Nephron progenitor cell (in vitro differentiated cells): Measurements from ENCODE around the gene NETO1.

ENCODE experiments used
- DNase-seq: peaks from one replicate; pipeline ENCODE4 v3.0.0; 2021
- H3K27ac Mint-ChIP-seq: 2 replicates; pipeline ENCODE4 v1.8.0; 2021; ENCODE audit warnings: mild to moderate bottlenecking, moderate library complexity, mixed read lengths
- H3K27me3 Mint-ChIP-seq: 2 replicates; pipeline ENCODE4 v1.8.0; 2021; ENCODE audit warnings: mild to moderate bottlenecking, low read depth, mixed read lengths; ENCODE audit not compliant: poor library complexity
- H3K36me3 Mint-ChIP-seq: 2 replicates; pipeline ENCODE4 v1.8.0; 2021; ENCODE audit warnings: low read depth, mixed read lengths
- H3K4me1 Mint-ChIP-seq: 2 replicates; pipeline ENCODE4 v1.8.0; 2021; ENCODE audit warnings: mixed read lengths
- H3K4me3 Mint-ChIP-seq: 2 replicates; pipeline ENCODE4 v1.8.0; 2021; ENCODE audit warnings: mild to moderate bottlenecking, moderate library complexity, mixed read lengths
- H3K9me3 Mint-ChIP-seq: 2 replicates; pipeline ENCODE4 v1.8.0; 2021; ENCODE audit warnings: mild to moderate bottlenecking, moderate library complexity, mixed read lengths
- CTCF ChIP-seq: fragments of 200-600 bp; sonication (generic); IDR thresholded peaks from 2 replicates; pipeline ENCODE4 v1.5.0; 2021; ENCODE audit warnings: antibody characterized with exemption

Gene NETO1

GRCh38 chr18:72823345-72823744 lies 44.4 kb downstream of the NETO1 start:
- no peaks in the 10 kb centered on the region for H3K9me3 Mint-ChIP-seq
- no peak for TF ChIP-seq CTCF
- H3K27ac Mint-ChIP-seq, result no peak overlapping the region
- H3K4me3 Mint-ChIP-seq, result no peak overlapping the region
- DNase-seq, result no peak
- H3K27me3 Mint-ChIP-seq, result peaks cover 8% of the 10 kb centered on the region
- H3K36me3 Mint-ChIP-seq, result no peaks in the 10 kb centered on the region
- no peaks in the 10 kb centered on the region for H3K4me1 Mint-ChIP-seq

DNA sequence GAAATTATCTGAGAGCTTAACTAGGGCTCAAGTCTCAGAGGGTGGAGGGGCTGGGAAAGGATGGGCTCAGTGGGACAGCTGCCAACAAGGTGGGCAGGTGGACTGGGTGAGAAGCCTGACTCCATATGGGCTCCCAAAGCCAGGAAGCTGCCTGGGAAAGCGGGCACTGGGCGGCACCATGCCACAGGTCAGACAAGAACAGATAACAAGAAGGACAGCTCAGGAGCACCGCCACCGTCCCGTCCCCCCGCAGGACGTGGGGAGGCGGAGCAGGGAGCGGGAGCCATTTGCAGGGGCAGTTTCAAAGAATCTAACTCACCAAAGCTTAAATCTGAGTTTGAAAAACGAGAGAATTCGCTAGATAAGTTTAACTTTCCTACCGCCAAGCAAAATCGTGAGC lies 45.6 kb downstream of the NETO1 start:
- no peak overlapping the region for H3K4me3 Mint-ChIP-seq
- H3K4me1 Mint-ChIP-seq, result no peaks in the 10 kb centered on the region

GRCh38 chr18:72820571-72820970 lies 47.2 kb downstream of the NETO1 start:
- Mint-ChIP-seq H3K36me3 (no peaks in the 10 kb centered on the region), H3K27me3 (peaks cover 5% of the 10 kb centered on the region), H3K4me1 (no peaks in the 10 kb centered on the region), H3K27ac (peak overlapping the region; percentile 32), H3K9me3 (no peaks in the 10 kb centered on the region), H3K4me3 (no peak overlapping the region)
- DNase-seq, result no peak
- no peak for TF ChIP-seq CTCF

More for the DNA sequence above, 45.6 kb downstream of the NETO1 start:
- no peak overlapping the region for H3K27ac Mint-ChIP-seq
- peaks cover 5% of the 10 kb centered on the region for H3K27me3 Mint-ChIP-seq
- TF ChIP-seq CTCF, result no peak
- H3K9me3 Mint-ChIP-seq, result no peaks in the 10 kb centered on the region
- H3K36me3 Mint-ChIP-seq, result no peaks in the 10 kb centered on the region
- DNase-seq, result no peak

- H3K36me3 Mint-ChIP-seq, result no peaks in the 10 kb centered on the region
- H3K27ac Mint-ChIP-seq, result no peak overlapping the region
- H3K4me3 Mint-ChIP-seq, result no peak overlapping the region
- no peak for TF ChIP-seq CTCF
- H3K4me1 Mint-ChIP-seq, result no peaks in the 10 kb centered on the region
- DNase-seq, result no peak
- H3K9me3 Mint-ChIP-seq, result no peaks in the 10 kb centered on the region
- H3K27me3 Mint-ChIP-seq, result peaks cover 5% of the 10 kb centered on the region
Measured at GRCh38 chr18:72819050-72819449, 48.7 kb downstream of the NETO1 start.

- TF ChIP-seq CTCF, result no peak
- Mint-ChIP-seq H3K4me3 (no peak overlapping the region), H3K36me3 (peaks cover 4% of the 10 kb centered on the region), H3K27me3 (no peaks in the 10 kb centered on the region), H3K4me1 (peaks cover 6% of the 10 kb centered on the region), H3K9me3 (no peaks in the 10 kb centered on the region), H3K27ac (no peak overlapping the region)
- no peak for DNase-seq
Measured at GRCh38 chr18:72811047-72811446, 56.7 kb downstream of the NETO1 start.

GRCh38 chr18:72808680-72809079 lies 59.1 kb downstream of the NETO1 start:
- TF ChIP-seq CTCF, result no peak
- no peaks in the 10 kb centered on the region for H3K9me3 Mint-ChIP-seq

More at GRCh38 chr18:72808680-72809079, 59.1 kb downstream of the NETO1 start:
- peaks cover 6% of the 10 kb centered on the region for H3K4me1 Mint-ChIP-seq
- no peak overlapping the region for H3K27ac Mint-ChIP-seq
- H3K4me3 Mint-ChIP-seq, result no peak overlapping the region
- peaks cover 4% of the 10 kb centered on the region for H3K36me3 Mint-ChIP-seq
- H3K27me3 Mint-ChIP-seq, result no peaks in the 10 kb centered on the region
- DNase-seq, result no peak
